Body of pancreas (tissue), 4 donors: ENCODE results near the gene VRK3. TPM values are rescaled to one million over a fixed set of nuclear protein-coding genes. Genes with fewer than 3 reads are reported as not detected.
A peak's percentile ranks its signal among the peaks of the same experiment; 100 is the strongest.

Source experiments
- ATAC-seq: fragments of 150-250 bp; one replicate; pipeline ENCODE4 v1.9.1; 2016
- DNase-seq, 4 donors: peaks; one replicate each; pipeline ENCODE4 v3.0.0-alpha.2; 2019
- H3K27ac ChIP-seq, 4 donors: fragments of 200-600 bp; sonication (generic); 1 replicate in 3 of 4; 2 replicates in 1 of 4; pipeline versions ENCODE4 v1.5.1 to v1.6.1; 2016 to 2019; ENCODE audit warnings: mild to moderate bottlenecking in 1 of 4, mixed read lengths in 1 of 4, moderate library complexity in 1 of 4
- H3K27me3 ChIP-seq, 2 donors: fragments of 200-600 bp; sonication (generic); one replicate each; pipeline ENCODE4 v1.6.0; 2016; ENCODE audit warnings: mild to moderate bottlenecking in 1 of 2
- H3K36me3 ChIP-seq, 2 donors: fragments of 200-600 bp; sonication (generic); replicated peaks in 1 of 2; 2 replicates each; pipeline ENCODE4 v1.5.1; 2016; ENCODE audit warnings: low read depth in 2 of 2; ENCODE audit not compliant: insufficient read depth in 1 of 2
- H3K4me1 ChIP-seq: fragments of 200-600 bp; sonication (generic); one replicate; pipeline ENCODE4 v1.6.0; 2016
- H3K4me3 ChIP-seq, 2 donors: fragments of 200-600 bp; sonication (generic); 1 replicate in 1 of 2; 2 replicates in 1 of 2; pipeline ENCODE4 v1.5.1; 2016 to 2019
- H3K9me3 ChIP-seq, 3 donors: fragments of 200-600 bp; sonication (generic); 1 replicate in 2 of 3; 2 replicates in 1 of 3; pipeline ENCODE4 v1.5.1; 2016
- POLR2A ChIP-seq, 3 donors: fragments of 450-650 bp; IDR thresholded peaks; one replicate each; pipeline ENCODE4 v1.6.1; 2016; ENCODE audit warnings: antibody characterized with exemption in 3 of 3, mild to moderate bottlenecking in 2 of 3
- WGBS, 2 donors: methylation state at CpG; one replicate each; pipeline ENCODE4 v1.1.5; 2017; 5-methylcytosine and 5-hydroxymethylcytosine counted together
- intact Hi-C: fragments of 100-400 bp; cut with DNase I; formaldehyde crosslinking; loops from one replicate; pipeline ENCODE4 v1.15.1; 2023
- total RNA-seq, 2 donors: library from RNA; depleted of rRNA; stranded (reverse); fragments of >200 nt; gene quantifications; one replicate each; pipeline ENCODE4 v1.1.0, GENCODE V29; 2016
- TF ChIP-seq, protein P1 (sequence below), 7 experiments: fragments of 450-650 bp in 4 of 7; fragments of 200-600 bp in 3 of 7; sonication (generic) in 3 of 7; IDR thresholded peaks; one replicate each; pipeline ENCODE4 v1.5.1; 2016 to 2019; ENCODE audit warnings: antibody characterized with exemption in 7 of 7

Gene VRK3
- total RNA-seq, 2 donors from 2014 or later, result 32.7 to 33.3 TPM

- Histone ChIP-seq H3K4me1 (peaks cover 32% of the 10 kb centered on the region), H3K4me3 (no peak overlapping the region), H3K36me3 (no peaks in the 10 kb centered on the region), H3K27ac (no peak overlapping the region), H3K9me3 (no peaks in the 10 kb centered on the region), H3K27me3 (no peaks in the 10 kb centered on the region)
- intact Hi-C loops, result no loop called here
- ATAC-seq (no peak), DNase-seq (no peak)
- 83 to 87% methylated on average over 7 of the region's 7 CpGs for WGBS, 2 donors
- no peak for TF ChIP-seq POLR2A (IDR thresholded peaks at IDR 0.05)
These were observed 1.4 kb upstream of the VRK3 start for GRCh38 chr19:50026550-50026906.

DNA sequence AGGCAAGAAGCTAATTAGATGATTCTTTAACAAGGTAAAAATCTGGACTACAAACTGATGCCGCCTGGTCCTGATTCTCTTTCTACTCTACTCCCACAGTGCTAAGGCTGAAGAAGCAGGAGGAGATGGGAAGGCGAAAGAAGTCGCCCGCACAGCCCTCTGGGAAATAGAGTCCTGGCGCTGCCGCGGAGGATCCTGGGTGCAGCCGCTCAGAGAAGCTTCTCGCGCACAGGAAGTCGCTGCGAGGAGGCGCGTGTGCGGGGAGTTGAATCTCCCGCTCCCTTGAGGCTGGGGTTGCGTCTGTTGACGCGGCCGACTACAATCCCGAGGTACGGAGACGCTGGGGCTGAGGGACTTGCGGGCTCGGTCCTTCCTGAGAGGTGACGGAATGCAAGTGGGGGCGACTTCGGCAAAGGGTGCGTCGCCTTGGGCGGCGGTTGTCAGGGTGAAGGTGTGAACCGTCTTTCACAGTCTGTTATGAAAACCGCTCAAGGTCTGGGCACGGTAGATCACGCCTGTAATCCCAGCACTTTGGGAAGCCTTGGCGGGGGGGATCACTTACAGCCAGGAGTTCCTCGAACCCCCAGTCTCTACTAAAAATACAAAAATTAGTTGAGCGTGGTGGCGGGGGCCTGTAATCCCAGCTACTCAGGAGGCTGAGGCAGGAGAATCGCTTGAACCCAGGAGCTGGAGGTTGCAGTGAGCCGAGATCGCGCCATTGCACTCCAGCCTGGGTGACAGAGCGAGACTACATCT, 800 bp upstream of the VRK3 start, which contains the start of gene ZNF473:
Gene ZNF473, plus strand, starts transcription at position 212 of the 756 bp plus-strand sequence. CDS start 5,078 bp downstream, outside the sequence.
- H3K4me1 ChIP-seq, result peaks cover 32% of the 10 kb centered on the region
- 9 to 19% methylated on average over 29 to 45 of the region's 45 CpGs for WGBS, 2 donors
- no peaks in the 10 kb centered on the region for H3K27me3 ChIP-seq
- TF ChIP-seq, protein P1, sequence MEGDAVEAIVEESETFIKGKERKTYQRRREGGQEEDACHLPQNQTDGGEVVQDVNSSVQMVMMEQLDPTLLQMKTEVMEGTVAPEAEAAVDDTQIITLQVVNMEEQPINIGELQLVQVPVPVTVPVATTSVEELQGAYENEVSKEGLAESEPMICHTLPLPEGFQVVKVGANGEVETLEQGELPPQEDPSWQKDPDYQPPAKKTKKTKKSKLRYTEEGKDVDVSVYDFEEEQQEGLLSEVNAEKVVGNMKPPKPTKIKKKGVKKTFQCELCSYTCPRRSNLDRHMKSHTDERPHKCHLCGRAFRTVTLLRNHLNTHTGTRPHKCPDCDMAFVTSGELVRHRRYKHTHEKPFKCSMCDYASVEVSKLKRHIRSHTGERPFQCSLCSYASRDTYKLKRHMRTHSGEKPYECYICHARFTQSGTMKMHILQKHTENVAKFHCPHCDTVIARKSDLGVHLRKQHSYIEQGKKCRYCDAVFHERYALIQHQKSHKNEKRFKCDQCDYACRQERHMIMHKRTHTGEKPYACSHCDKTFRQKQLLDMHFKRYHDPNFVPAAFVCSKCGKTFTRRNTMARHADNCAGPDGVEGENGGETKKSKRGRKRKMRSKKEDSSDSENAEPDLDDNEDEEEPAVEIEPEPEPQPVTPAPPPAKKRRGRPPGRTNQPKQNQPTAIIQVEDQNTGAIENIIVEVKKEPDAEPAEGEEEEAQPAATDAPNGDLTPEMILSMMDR (IDR thresholded peaks at IDR 0.05), result no peak
- peak in 2 of 3 donors; percentile 48 to 54 for TF ChIP-seq POLR2A (IDR thresholded peaks at IDR 0.05)
- H3K4me3 ChIP-seq, result peak within 1 kb of the TSS; percentile 63 to 81
- no peaks in the 10 kb centered on the region for H3K9me3 ChIP-seq
- peak; percentile 86 for ATAC-seq
- peak within 1 kb of the TSS; percentile 81 to 92 (median 86) for H3K27ac ChIP-seq
- H3K36me3 ChIP-seq, result no peaks in the 10 kb centered on the region
- intact Hi-C loops, result no loop called here
- peak; percentile 94 to 96 (median 94) for DNase-seq

- Histone ChIP-seq H3K4me1 (peaks cover 35% of the 10 kb centered on the region), H3K27me3 (no peaks in the 10 kb centered on the region), H3K27ac (peak overlapping the region; percentile 48 to 92 (median 84)), H3K4me3 (peak overlapping the region; percentile 63 to 81), H3K36me3 (no peaks in the 10 kb centered on the region), H3K9me3 (no peaks in the 10 kb centered on the region)
- DNase-seq (no peak), ATAC-seq (no peak)
- TF ChIP-seq, protein P1 (IDR thresholded peaks at IDR 0.05), result no peak
- no peak for TF ChIP-seq POLR2A (IDR thresholded peaks at IDR 0.05)
- intact Hi-C loops, result no loop called here
- 0% methylated on average over 6 to 10 of the region's 10 CpGs for WGBS, 2 donors
These were observed 502 bp downstream of the VRK3 start for GRCh38 chr19:50024719-50025021.

GRCh38 chr19:50022823-50023222, 2.3 kb downstream of the VRK3 start:
- DNase-seq (no peak), ATAC-seq (no peak)
- no peak overlapping the region for H3K4me3 ChIP-seq
- no peaks in the 10 kb centered on the region for H3K27me3 ChIP-seq
- no peak for TF ChIP-seq POLR2A (IDR thresholded peaks at IDR 0.05)
- TF ChIP-seq, protein P1 (IDR thresholded peaks at IDR 0.05), result no peak
- H3K36me3 ChIP-seq, result no peaks in the 10 kb centered on the region
- peaks cover 35% of the 10 kb centered on the region for H3K4me1 ChIP-seq
- H3K9me3 ChIP-seq, result no peaks in the 10 kb centered on the region
- no peak overlapping the region for H3K27ac ChIP-seq
- intact Hi-C loops, result no loop called here
- 56 to 74% methylated on average over 7 of the region's 7 CpGs for WGBS, 2 donors

GRCh38 chr19:50020481-50020880, 4.7 kb downstream of the VRK3 start:
- Histone ChIP-seq H3K27me3 (no peaks in the 10 kb centered on the region), H3K36me3 (peaks cover 0 to 9% of the 10 kb centered on the region in 2 donors), H3K27ac (no peak overlapping the region), H3K4me1 (peaks cover 19% of the 10 kb centered on the region), H3K4me3 (no peak overlapping the region), H3K9me3 (no peaks in the 10 kb centered on the region)
- WGBS, 2 donors, result 60 to 67% methylated on average over 6 of the region's 6 CpGs
- intact Hi-C loops, result no loop called here
- no peak for TF ChIP-seq POLR2A (IDR thresholded peaks at IDR 0.05)
- TF ChIP-seq, protein P1 (IDR thresholded peaks at IDR 0.05), result no peak
- ATAC-seq, result no peak
- no peak for DNase-seq
